ENCODE data around the gene PCDH10.

Gene PCDH10

GRCh38 chr4:133148690-133149363, at the start of gene PCDH10:
Gene PCDH10, plus strand, starts transcription at chr4:133149294. Its CDS starts 847 bp downstream, at chr4:133150141.
- DNase-seq (ENCODE audit: low read depth) = peak; percentile 86
- peak within 1 kb of the TSS; percentile 66 for H3K4me3 ChIP-seq (ENCODE audit: low read depth, low read length)

DNA sequence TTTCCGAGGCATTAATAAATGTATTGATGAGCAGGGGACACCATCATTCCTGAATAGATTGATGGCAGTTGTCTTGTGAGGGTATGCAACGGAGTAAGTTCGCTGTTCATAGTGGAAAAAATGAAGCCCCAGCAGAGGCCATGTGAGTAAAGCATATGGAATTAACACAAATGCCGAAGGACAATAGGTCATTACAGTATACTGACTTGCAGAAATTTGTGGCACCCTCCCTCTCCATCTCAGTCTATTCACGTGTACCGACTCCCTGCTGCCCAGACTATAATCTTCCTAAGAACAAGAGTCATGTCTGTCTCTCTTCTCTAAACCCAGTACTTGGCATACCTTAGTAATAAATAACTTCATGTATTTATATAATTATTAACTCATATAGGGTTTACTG, 47.1 kb upstream of the PCDH10 start:
- DNase-seq (ENCODE audit: low read depth) = no peak

DNA sequence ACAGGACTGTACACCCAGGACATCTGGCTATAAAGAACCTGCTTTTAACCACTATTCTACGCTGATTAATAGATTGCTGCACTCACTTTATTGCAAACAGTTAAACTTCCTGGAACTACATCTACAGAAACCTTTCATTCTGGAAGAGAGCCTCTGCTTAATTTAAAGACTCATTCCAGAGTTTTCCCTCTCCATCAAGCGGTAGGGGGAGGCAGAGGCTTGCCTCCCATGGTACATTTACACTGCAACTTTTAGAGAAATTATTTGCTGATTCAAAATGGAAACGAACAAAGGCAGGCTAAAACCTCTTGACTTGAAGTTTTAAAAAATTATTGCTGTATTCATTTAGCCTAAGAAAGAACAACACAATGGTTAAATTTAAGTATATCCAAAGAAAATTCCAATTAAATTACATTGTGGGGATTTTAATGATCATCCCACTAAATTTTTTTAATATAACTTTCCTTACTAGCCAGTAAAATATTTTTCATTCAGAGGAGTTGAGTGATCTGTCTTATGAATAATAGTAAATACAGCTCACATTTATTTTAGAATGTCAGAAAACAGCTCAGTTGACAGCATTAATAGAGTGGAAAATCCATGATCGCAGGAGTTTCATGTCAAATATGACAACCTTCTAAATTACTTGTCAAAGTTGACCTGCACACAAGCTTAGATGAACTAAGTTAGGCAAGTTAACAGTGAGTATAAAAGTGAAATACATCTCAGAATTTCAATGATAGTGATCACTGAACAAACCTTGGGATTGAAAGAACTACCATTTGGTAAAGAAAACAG, 46.3 kb upstream of the PCDH10 start:
- no peak overlapping the region for H3K4me3 ChIP-seq (ENCODE audit: low read depth, low read length)

More for the DNA sequence above, 47.1 kb upstream of the PCDH10 start:
- no peak overlapping the region for H3K4me3 ChIP-seq (ENCODE audit: low read depth, low read length)

GRCh38 chr4:133112641-133113040, 36.5 kb upstream of the PCDH10 start:
- DNase-seq (ENCODE audit: low read depth) = no peak
- no peak overlapping the region for H3K4me3 ChIP-seq (ENCODE audit: low read depth, low read length)

More for the DNA sequence above, 46.3 kb upstream of the PCDH10 start:
- DNase-seq (ENCODE audit: low read depth) = no peak

GRCh38 chr4:133124746-133125145, 24.3 kb upstream of the PCDH10 start:
- no peak for DNase-seq (ENCODE audit: low read depth)
- no peak overlapping the region for H3K4me3 ChIP-seq (ENCODE audit: low read depth, low read length)

DNA sequence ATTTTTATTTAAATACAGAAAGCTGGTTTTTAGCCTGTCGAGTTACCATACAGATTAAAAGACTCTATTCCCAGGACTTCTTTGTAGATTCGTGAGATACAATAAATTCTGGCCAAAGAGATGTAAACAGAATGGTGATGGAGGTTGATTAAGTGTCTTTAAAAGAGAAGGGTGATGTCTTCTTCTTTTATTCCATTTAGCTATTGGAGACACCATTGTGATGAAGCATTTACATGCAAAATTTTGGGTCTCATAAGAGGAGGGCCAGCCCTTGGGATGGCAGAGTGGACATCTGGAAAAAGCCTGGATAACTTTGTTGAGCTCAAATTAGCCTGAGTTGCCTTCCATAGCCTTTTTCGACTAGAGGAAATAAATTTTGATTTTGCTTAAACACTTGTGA, 21.6 kb upstream of the PCDH10 start:
- no peak for DNase-seq (ENCODE audit: low read depth)
- H3K4me3 ChIP-seq (ENCODE audit: low read depth, low read length) = no peak overlapping the region

DNA sequence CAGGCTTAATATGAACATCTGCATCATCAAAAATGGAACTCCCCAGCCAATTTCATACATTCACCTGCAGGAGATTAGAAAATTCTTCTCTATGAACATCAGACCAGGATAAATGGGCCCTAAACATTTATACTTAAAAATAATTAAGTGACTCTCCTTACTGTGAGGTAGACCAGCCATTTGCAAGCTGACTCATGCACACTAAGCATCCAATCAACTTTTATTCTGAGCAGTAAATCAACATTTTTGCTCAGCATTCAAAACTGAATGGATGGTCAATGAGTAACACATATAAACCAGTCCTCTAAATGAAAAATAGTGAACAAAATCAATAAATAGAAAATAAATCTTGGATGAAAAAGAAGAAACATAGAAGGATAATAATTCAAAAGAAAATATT, 19.9 kb upstream of the PCDH10 start:
- no peak for DNase-seq (ENCODE audit: low read depth)
- H3K4me3 ChIP-seq (ENCODE audit: low read depth, low read length) = no peak overlapping the region

GRCh38 chr4:133130171-133130570, 18.9 kb upstream of the PCDH10 start:
- no peak overlapping the region for H3K4me3 ChIP-seq (ENCODE audit: low read depth, low read length)
- no peak for DNase-seq (ENCODE audit: low read depth)

- no peak overlapping the region for H3K4me3 ChIP-seq (ENCODE audit: low read depth, low read length)
Observed at GRCh38 chr4:133131829-133132460, 17.1 kb upstream of the PCDH10 start.

DNA sequence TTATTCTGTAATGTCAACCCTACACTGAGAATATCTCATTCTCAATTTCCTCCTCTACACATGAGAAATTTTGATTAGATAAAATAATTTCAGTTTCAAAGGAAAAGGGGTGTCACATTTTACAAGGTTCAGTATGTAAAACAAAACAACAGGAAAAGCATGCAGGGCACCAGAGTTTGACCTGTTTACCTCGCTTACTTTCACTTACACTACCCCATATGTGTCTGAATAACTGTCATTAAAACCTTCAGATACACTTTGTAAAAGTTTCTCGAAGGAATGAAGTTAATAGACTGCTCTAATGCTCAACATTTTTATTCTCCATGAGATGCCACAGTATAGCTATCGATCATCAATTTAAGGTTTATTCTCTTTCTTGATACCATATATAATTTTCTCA, 12.3 kb upstream of the PCDH10 start:
- H3K4me3 ChIP-seq (ENCODE audit: low read depth, low read length) = no peak overlapping the region
- DNase-seq (ENCODE audit: low read depth) = no peak

More at GRCh38 chr4:133131829-133132460, 17.1 kb upstream of the PCDH10 start:
- DNase-seq (ENCODE audit: low read depth) = no peak

- no peak for DNase-seq (ENCODE audit: low read depth)
- no peak overlapping the region for H3K4me3 ChIP-seq (ENCODE audit: low read depth, low read length)
Observed at GRCh38 chr4:133137571-133137970, 11.5 kb upstream of the PCDH10 start.

DNA sequence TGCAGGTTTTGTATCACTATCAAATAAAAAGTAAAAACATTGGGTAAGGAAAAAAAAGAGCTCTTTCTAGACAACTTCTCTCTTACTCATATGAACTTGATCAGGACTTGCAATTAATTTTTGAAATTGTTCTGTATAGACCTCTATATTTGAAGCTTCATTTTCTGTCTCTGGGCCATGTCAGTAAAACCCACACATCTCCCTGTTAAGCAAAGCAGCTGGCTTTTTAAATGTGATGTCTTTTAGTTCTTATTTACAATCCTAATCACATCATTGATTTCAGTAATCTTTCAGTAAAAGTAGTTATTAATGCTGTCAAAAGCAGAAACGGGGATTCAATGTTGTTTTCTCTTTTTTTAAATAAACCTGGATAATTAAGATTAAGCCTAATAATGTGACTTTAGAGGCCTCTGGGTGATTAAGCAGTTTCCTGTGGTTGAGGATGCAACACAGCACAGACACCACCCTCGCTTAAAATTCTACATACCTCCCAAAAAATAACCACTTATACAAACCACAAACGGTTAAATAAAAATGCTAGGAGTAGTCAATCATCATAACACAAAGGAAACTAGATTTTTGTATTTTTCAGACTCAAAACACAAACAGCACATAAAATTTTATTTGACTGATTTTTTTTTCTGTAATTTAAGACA, 5.2 kb upstream of the PCDH10 start:
- no peak overlapping the region for H3K4me3 ChIP-seq (ENCODE audit: low read depth, low read length)
- no peak for DNase-seq (ENCODE audit: low read depth)

DNA sequence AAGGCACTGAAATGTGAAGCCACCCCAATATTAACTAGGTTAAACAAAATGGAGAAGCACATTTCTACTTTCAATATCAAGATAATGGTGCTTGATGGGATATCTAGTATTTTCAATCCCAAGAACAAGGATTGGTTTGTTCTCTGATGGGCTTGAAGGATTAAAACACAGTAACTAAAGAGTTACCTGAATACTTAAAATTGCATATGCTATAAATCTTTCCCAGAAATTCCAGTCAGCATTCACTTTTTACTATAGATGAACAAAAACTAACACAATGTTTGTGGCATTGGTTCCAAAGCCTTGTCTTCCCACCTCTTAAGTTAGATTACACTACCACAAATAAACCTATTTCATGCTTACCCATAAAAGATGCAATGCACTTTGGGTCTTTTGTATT, 3.9 kb upstream of the PCDH10 start:
- no peak overlapping the region for H3K4me3 ChIP-seq (ENCODE audit: low read depth, low read length)
- DNase-seq (ENCODE audit: low read depth) = no peak

- DNase-seq (ENCODE audit: low read depth) = no peak
- peak overlapping the region; percentile 66 for H3K4me3 ChIP-seq (ENCODE audit: low read depth, low read length)
Observed at GRCh38 chr4:133145758-133146573, 3.1 kb upstream of the PCDH10 start.

DNA sequence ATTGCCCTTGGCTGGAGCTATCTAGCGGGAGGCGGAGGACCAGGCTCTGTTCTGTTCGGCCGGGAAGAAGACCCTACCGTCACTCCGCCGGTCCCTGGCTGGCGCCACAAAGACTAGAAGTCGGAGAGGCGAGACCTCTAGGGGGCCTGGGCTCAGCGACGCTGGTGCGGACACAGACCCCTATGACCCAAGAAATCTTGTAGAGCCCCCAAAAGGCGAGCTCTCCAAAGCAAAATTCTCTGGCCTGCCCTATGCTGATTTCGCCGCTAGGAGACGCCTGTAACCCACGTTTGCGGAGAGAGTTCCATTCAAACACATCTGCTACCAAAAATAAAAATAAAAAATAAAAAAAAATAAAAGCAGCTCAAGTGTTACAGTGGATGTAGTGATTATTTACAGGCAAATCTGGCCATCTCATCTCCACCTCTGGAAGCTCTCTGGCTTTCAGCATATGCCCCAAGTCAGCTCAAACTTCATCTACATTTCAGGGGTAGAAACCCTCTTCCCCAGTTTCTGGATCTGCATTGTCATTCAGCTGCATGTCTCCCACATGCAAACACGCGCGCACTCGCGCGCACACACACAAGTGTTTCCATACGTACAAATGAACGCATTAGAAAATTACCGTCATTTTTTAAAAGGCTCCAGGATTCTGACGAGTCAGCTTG, 2.4 kb upstream of the PCDH10 start:
- DNase-seq (ENCODE audit: low read depth) = peak; percentile 17
- peak overlapping the region; percentile 66 for H3K4me3 ChIP-seq (ENCODE audit: low read depth, low read length)

DNA sequence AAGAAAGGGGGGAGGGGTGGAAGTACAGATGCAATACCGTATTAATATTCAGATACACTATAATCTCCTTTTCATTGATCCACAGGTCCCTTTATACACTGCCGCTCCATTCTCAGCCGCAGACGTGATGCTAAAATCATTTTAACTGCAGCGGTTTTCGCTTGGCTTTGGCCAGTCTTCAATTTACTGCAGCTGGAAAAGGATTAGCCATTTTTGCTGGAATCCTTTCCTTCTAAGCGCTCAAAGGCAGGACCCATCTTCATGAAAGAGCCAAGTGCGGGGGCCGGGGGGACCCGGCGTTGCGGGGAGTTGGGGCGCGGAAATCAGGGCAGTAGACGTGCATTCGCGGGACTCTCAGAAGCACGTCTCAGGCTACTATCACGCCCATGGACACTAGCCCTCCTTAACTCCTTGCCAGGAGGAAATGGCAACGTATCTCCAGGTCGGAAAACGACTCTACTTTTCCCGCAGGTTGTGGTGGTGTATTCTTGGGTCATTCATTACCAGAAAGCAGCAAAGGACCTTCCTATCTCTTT, 1.7 kb upstream of the PCDH10 start:
- no peak for DNase-seq (ENCODE audit: low read depth)
- H3K4me3 ChIP-seq (ENCODE audit: low read depth, low read length) = peak overlapping the region; percentile 66

DNA sequence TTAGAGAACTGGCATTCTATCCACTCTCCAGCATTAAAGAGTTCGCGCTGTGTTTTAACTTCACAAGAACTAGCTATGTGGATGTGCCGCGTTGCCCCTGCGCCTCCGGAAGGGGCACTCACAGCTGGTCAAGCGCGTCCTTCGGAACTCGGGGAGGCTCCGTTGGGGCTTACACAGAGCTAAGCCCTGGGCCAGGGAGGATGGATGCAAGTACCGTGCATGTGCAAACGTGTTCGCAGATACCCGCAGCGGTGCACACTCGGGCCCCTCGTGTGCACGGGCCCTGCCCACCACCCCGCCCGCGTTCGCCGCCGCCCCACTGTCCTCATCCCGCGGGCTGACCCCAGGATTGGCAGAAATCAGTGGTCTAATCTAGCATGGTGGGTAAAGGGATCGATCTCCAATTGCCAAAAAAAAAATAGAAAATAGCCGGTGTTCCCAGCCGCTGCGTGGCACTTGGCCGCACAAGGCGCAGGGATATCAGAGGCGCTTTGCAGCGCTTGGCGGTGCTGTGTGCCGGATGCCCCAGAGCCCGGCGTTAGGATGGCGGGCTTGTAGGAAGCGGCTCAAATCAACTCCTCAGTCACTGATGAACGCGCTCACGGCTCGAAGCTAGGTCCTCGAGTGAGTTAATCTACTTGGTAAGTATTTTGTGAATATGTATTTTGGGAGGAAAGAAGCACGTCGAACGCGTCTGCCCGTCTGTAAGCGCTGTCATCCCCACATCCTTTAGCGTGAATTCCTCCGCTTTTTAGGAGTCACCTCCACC, 989 bp upstream of the PCDH10 start:
- peak overlapping the region; percentile 66 for H3K4me3 ChIP-seq (ENCODE audit: low read depth, low read length)

GRCh38 chr4:133149364-133149695, 236 bp downstream of the PCDH10 start:
- H3K4me3 ChIP-seq (ENCODE audit: low read depth, low read length) = peak overlapping the region; percentile 66
- DNase-seq (ENCODE audit: low read depth) = no peak

More for the DNA sequence above, 989 bp upstream of the PCDH10 start:
- DNase-seq (ENCODE audit: low read depth) = no peak
